ENCODE results near the gene PRIM2. TPM values are rescaled to one million over a fixed set of nuclear protein-coding genes. Genes with fewer than 3 reads are reported as not detected.
A peak's percentile ranks its signal among the peaks of the same experiment; 100 is the strongest.
"Not testable (repeated sequence)": the region's sequence is repeated elsewhere in the genome, so short reads cannot be mapped to it uniquely, and the experiment has no call there.

The PRIM2 gene
- total and polyA plus RNA-seq, 2 experiments from 2014 or later = 27.9 to 61.3 TPM

DNA sequence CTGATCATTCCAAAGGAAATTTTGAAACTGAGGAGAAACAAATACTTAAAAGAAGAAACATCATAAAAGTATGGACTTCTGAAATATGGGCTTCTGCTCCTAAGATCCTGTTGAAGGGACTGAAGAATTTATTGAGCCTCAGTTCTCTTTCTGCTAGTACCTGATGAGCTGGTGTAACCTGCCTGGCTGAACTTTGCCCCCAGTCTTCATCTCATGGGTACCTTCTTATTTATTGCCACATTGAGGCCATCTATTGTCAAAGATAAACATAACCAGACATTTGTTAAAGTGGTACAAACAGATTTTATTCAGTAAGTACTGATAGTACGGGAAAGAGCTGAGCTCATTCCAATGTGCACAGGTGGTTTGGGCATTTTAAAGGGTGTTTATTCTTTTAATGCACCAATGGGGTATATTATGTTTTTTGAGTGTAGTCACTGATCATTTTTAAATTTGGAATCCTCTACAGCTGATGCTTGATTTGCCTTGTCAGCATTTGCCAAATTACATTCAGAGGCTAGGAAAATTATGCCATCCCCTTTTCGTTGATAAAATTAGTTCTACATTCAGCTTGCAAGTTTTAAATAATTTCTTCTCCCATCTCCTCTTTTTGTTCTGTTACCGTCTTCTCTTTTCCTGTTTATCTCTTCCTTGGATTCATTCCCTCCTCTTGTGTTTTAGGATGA lies 118.2 kb downstream of the PRIM2 start:
- Histone ChIP-seq H3F3A (ENCODE audit: insufficient read depth) (peaks cover 38% of the 10 kb centered on the region), H3K36me3 (ENCODE audit: low read depth) (no peaks in the 10 kb centered on the region), H3K4me3 (no peak overlapping the region), H3K4me1 (ENCODE audit: insufficient read depth) (peaks cover 41% of the 10 kb centered on the region), H3K4me2 (ENCODE audit: unreplicated experiment) (no peak overlapping the region), H3K9ac (no peak overlapping the region), H2AFZ (no peak overlapping the region), H3K9me3 (ENCODE audit: low read depth) (no peaks in the 10 kb centered on the region), H4K20me1 (ENCODE audit: insufficient read depth) (no peaks in the 10 kb centered on the region), H3K9me2 (ENCODE audit: insufficient read depth) (no peaks in the 10 kb centered on the region), H3K79me2 (ENCODE audit: insufficient read depth) (peaks cover 71% of the 10 kb centered on the region), H3K27me3 (replicated peaks; ENCODE audit: insufficient read depth) (no peaks in the 10 kb centered on the region), H3K27ac (no peak overlapping the region)
- DNase-seq = no peak
- no peak for TF ChIP-seq EZH2 (IDR thresholded peaks at IDR 0.05; ENCODE audit: insufficient read depth, poor library complexity, severe bottlenecking)
- no peak for TF ChIP-seq EZH2phosphoT487 (IDR thresholded peaks at IDR 0.05; ENCODE audit: insufficient read depth, low read depth)
- WGBS, 2 experiments (ENCODE audit: low coverage in 1 of 2, low lambda C conversion rate in 2 of 2, missing lambda C conversion rate in 2 of 2) = 76 to 79% methylated on average over 3 of the region's 3 CpGs
- in situ Hi-C loops (cut with MboI) = no loop called here

DNA sequence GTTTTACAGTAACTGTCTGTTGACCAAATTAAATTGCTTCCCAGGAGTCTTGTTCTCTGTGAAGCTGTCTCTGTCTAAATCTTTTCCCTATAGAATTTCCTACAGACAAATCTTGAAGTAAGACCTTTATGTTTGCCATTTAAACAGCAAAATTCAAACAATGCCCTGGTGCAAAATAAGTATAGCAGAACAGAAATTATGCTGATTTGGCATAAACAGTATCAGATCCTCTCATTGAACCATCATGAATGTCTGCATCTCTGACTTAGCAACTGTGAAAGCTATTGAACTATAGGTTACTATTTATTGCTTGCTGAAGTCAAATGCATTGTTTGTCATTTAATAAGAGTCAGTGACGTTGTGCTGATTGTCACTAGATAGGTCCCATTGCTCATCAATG lies 123.3 kb downstream of the PRIM2 start:
- H3K4me1 ChIP-seq (ENCODE audit: insufficient read depth) = peaks cover 25% of the 10 kb centered on the region
- H3K9me3 ChIP-seq (ENCODE audit: low read depth); DNase-seq; H3K4me2 ChIP-seq (ENCODE audit: unreplicated experiment); H3K27ac ChIP-seq; H3F3A ChIP-seq (ENCODE audit: insufficient read depth); in situ Hi-C loops (cut with MboI); H3K9me2 ChIP-seq (ENCODE audit: insufficient read depth); H3K4me3 ChIP-seq; H2AFZ ChIP-seq; H4K20me1 ChIP-seq (ENCODE audit: insufficient read depth); H3K36me3 ChIP-seq (ENCODE audit: low read depth); H3K27me3 ChIP-seq (replicated peaks; ENCODE audit: insufficient read depth); H3K9ac ChIP-seq: not testable (repeated sequence)
- WGBS, 2 experiments (ENCODE audit: low coverage in 1 of 2, low lambda C conversion rate in 2 of 2, missing lambda C conversion rate in 2 of 2) = 92 to 97% methylated on average over 1 of the region's 1 CpG
- H3K79me2 ChIP-seq (ENCODE audit: insufficient read depth) = peaks cover 91% of the 10 kb centered on the region

DNA sequence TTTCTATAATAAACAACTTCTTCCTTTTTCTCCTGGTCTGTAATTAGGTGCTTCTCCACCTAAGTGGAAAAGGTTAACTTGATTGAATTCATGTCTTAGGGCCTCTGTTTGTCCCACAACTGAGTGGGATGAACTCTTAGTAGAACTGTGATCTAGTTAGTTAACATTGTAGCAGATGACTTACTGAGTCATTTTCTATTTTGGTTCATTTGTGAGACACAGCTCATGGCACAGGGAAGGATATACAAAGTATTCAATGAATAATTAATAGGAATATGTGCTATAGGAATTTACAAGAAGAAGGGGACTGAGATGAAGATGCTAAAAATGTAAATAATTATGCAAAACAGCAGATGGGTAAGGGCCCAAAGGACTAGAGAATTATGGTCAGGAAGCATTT lies 124.7 kb downstream of the PRIM2 start:
- H3K4me1 ChIP-seq (ENCODE audit: insufficient read depth) = peaks cover 25% of the 10 kb centered on the region
- H3K9me2 ChIP-seq (ENCODE audit: insufficient read depth); H3F3A ChIP-seq (ENCODE audit: insufficient read depth); H3K27me3 ChIP-seq (replicated peaks; ENCODE audit: insufficient read depth); H3K27ac ChIP-seq; H3K36me3 ChIP-seq (ENCODE audit: low read depth); in situ Hi-C loops (cut with MboI); H4K20me1 ChIP-seq (ENCODE audit: insufficient read depth); H2AFZ ChIP-seq; H3K9me3 ChIP-seq (ENCODE audit: low read depth); H3K4me3 ChIP-seq; DNase-seq; H3K4me2 ChIP-seq (ENCODE audit: unreplicated experiment); H3K9ac ChIP-seq: not testable (repeated sequence)
- peaks cover 87% of the 10 kb centered on the region for H3K79me2 ChIP-seq (ENCODE audit: insufficient read depth)

DNA sequence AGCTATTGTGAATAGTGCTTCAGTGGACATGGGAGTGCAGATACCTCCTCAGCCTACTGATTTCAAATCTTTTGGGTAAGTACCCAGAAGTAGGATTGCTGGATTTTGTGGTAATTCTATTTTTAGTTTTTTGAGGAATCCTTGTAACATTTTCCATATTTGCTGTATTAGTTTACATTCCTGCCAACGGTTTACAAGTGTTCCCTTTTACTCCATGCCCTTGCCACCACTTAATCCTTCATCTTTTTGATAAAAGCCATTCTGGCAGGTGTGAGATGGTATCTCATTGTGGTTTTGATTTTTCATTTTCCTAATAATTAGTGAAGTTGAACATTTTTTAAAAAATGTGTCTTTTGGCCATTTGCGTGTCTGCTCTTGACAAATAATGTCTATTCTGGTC lies 125.8 kb downstream of the PRIM2 start:
- peak; percentile 13 for DNase-seq
- H3K4me3 ChIP-seq; H3K27me3 ChIP-seq (replicated peaks; ENCODE audit: insufficient read depth); H3K4me2 ChIP-seq (ENCODE audit: unreplicated experiment); H3K36me3 ChIP-seq (ENCODE audit: low read depth); H3F3A ChIP-seq (ENCODE audit: insufficient read depth); H3K27ac ChIP-seq; H2AFZ ChIP-seq; in situ Hi-C loops (cut with MboI); H3K9me2 ChIP-seq (ENCODE audit: insufficient read depth); H4K20me1 ChIP-seq (ENCODE audit: insufficient read depth); H3K9ac ChIP-seq; H3K9me3 ChIP-seq (ENCODE audit: low read depth): not testable (repeated sequence)
- 69 to 78% methylated on average over 2 of the region's 2 CpGs for WGBS, 2 experiments (ENCODE audit: low coverage in 1 of 2, low lambda C conversion rate in 2 of 2, missing lambda C conversion rate in 2 of 2)
- peaks cover 25% of the 10 kb centered on the region for H3K4me1 ChIP-seq (ENCODE audit: insufficient read depth)
- H3K79me2 ChIP-seq (ENCODE audit: insufficient read depth) = peaks cover 84% of the 10 kb centered on the region

DNA sequence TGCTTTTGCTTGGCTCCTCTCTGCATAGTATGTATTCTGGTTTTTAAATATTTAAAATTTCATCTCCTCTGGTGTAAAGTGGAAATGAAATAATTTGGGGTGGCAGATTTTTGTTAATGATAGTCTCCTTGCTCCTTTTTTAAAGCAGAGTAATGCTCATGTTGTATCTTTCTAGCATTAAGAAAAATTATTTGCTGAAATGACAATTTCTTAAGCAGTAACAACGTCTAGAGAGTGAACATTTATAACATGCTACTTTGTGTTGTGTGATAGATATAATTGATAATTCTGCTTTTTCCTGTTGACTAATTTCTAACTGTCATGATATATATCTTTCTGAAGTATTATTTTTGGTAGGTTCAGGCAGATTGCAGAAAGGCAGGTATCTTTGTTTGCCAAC lies 127.4 kb downstream of the PRIM2 start:
- WGBS, 2 experiments (ENCODE audit: low coverage in 1 of 2, low lambda C conversion rate in 2 of 2, missing lambda C conversion rate in 2 of 2) = 85 to 96% methylated on average over 1 of the region's 1 CpG
- H3F3A ChIP-seq (ENCODE audit: insufficient read depth); H3K9ac ChIP-seq; in situ Hi-C loops (cut with MboI); H3K36me3 ChIP-seq (ENCODE audit: low read depth); DNase-seq; H3K9me2 ChIP-seq (ENCODE audit: insufficient read depth); H3K27ac ChIP-seq; H3K9me3 ChIP-seq (ENCODE audit: low read depth); H3K27me3 ChIP-seq (replicated peaks; ENCODE audit: insufficient read depth); H2AFZ ChIP-seq; H4K20me1 ChIP-seq (ENCODE audit: insufficient read depth); H3K4me2 ChIP-seq (ENCODE audit: unreplicated experiment); H3K4me3 ChIP-seq: not testable (repeated sequence)
- H3K4me1 ChIP-seq (ENCODE audit: insufficient read depth) = peaks cover 25% of the 10 kb centered on the region
- H3K79me2 ChIP-seq (ENCODE audit: insufficient read depth) = peaks cover 73% of the 10 kb centered on the region

DNA sequence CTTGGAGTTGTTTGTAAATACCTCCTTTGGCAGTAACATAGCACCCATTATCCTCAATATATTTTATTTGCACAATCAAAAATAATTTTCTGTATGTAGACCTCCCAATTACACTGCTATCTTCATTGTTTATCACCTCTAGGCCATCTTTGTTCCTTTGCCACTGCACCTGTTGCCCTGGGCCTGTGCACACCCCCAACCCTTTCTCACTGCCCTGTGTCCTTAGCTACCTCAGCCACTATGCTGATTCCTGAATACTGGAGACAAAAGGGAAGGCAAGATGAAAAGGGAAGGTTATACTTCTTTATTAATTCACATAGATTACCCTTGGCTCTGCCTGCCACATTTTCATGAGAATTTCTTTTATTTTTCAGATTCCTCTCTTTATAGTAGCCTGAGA lies 127.9 kb downstream of the PRIM2 start:
- H3K9me2 ChIP-seq (ENCODE audit: insufficient read depth); H3K9ac ChIP-seq; H3K27ac ChIP-seq; H3K4me3 ChIP-seq; H3F3A ChIP-seq (ENCODE audit: insufficient read depth); H3K36me3 ChIP-seq (ENCODE audit: low read depth); H3K9me3 ChIP-seq (ENCODE audit: low read depth); H4K20me1 ChIP-seq (ENCODE audit: insufficient read depth); H2AFZ ChIP-seq; in situ Hi-C loops (cut with MboI); DNase-seq; H3K27me3 ChIP-seq (replicated peaks; ENCODE audit: insufficient read depth); H3K4me2 ChIP-seq (ENCODE audit: unreplicated experiment): not testable (repeated sequence)
- Histone ChIP-seq H3K4me1 (ENCODE audit: insufficient read depth) (peaks cover 25% of the 10 kb centered on the region), H3K79me2 (ENCODE audit: insufficient read depth) (peaks cover 71% of the 10 kb centered on the region)

DNA sequence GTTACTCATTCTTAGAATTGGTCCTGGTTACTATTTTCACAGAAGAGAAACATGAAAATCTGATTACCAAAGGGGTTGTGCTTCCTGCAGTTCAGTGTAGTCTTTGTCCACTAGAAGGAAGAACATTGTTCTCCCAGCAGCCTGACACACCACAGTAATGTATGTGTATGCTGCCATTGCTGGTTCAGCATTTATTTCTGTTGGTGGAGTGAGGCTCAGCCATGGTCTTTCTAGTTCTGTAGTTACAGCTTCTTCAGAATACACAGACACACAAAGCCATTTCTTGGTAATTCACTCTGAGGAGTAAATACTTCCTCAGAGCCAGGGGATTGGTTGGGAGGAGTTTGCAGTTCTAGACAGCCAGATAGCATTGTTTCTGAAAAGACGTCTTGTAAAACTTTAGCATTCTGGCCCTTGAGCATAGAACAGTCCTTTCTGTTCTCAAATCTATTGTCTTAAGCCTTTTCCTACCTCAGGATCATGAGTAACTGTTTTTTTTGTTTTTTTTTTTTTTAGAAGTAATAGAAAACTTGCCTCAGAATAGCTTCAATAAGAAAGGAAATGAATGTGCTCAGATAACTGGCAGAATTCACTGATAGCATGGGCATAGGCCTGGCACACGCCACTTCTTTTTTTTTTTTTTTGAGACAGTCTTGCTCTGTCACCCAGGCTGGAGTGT lies 128.5 kb downstream of the PRIM2 start:
- H3K9me3 ChIP-seq (ENCODE audit: low read depth); H3K4me3 ChIP-seq; in situ Hi-C loops (cut with MboI); H4K20me1 ChIP-seq (ENCODE audit: insufficient read depth); H3K9ac ChIP-seq; DNase-seq; H3F3A ChIP-seq (ENCODE audit: insufficient read depth); H3K27me3 ChIP-seq (replicated peaks; ENCODE audit: insufficient read depth); H3K4me2 ChIP-seq (ENCODE audit: unreplicated experiment); H3K9me2 ChIP-seq (ENCODE audit: insufficient read depth); H3K36me3 ChIP-seq (ENCODE audit: low read depth): not testable (repeated sequence)
- Histone ChIP-seq H3K4me1 (ENCODE audit: insufficient read depth) (peaks cover 25% of the 10 kb centered on the region), H3K79me2 (ENCODE audit: insufficient read depth) (peaks cover 68% of the 10 kb centered on the region), H2AFZ (peak overlapping the region; percentile 41), H3K27ac (0 out of 2 replicates have a peak overlapping the region, but pooled peaks have one; percentile 4)
- WGBS, 2 experiments (ENCODE audit: low coverage in 1 of 2, low lambda C conversion rate in 2 of 2, missing lambda C conversion rate in 2 of 2) = 43 to 64% methylated on average over 2 of the region's 2 CpGs

Data from GM23248 (cell line).